HepG2 (cell line): Measurements from ENCODE around the gene TAF7. TPM values are rescaled to one million over a fixed set of nuclear protein-coding genes. Genes with fewer than 3 reads are reported as not detected.

Experiments
- AKNA ChIP-seq: sonication (generic); formaldehyde crosslinking; IDR thresholded peaks from 2 replicates; pipeline ENCODE4 v1.4.0; 2020; ENCODE audit warnings: missing genetic modification reagents, borderline replicate concordance
- CREB1 ChIP-seq, 2 experiments: fragments of 450-650 bp in 1 of 2; IDR thresholded peaks; 2 replicates each; pipeline ENCODE4 v1.6.1; 2016 to 2017; ENCODE audit warnings: control low read depth in 1 of 2, mild to moderate bottlenecking in 1 of 2, missing compliant biosample characterization in 1 of 2, missing genetic modification characterization in 1 of 2
- GLI4 ChIP-seq: sonication (generic); formaldehyde crosslinking; IDR thresholded peaks from 2 replicates; pipeline ENCODE4 v1.5.1; 2020; ENCODE audit warnings: missing genetic modification reagents, mild to moderate bottlenecking, moderate library complexity, borderline replicate concordance
- GTF3A ChIP-seq: sonication (generic); formaldehyde crosslinking; conservative IDR thresholded peaks from 2 replicates; pipeline ENCODE4 v1.4.0; 2020; ENCODE audit warnings: mild to moderate bottlenecking, missing genetic modification reagents
- KDM5B ChIP-seq: sonication (generic); formaldehyde crosslinking; IDR thresholded peaks from 2 replicates; pipeline ENCODE4 v1.4.0; 2020; ENCODE audit warnings: missing genetic modification reagents, mild to moderate bottlenecking, borderline replicate concordance
- MED1 ChIP-seq: sonication (generic); formaldehyde crosslinking; IDR thresholded peaks from 2 replicates; pipeline ENCODE4 v1.4.0; 2020; ENCODE audit warnings: missing genetic modification reagents
- MIER3 ChIP-seq: IDR thresholded peaks from 2 replicates; pipeline ENCODE4 v1.6.1; 2016; ENCODE audit warnings: missing compliant biosample characterization, borderline replicate concordance
- NBN ChIP-seq: fragments of 450-650 bp; conservative IDR thresholded peaks from 2 replicates; pipeline ENCODE4 v1.6.1; 2017
- POLR2AphosphoS2 ChIP-seq: IDR thresholded peaks from 2 replicates; pipeline ENCODE4 v1.6.1; 2011; ENCODE audit warnings: low read depth, low read length, improper control_type of control experiment
- SSRP1 ChIP-seq: IDR thresholded peaks from 2 replicates; pipeline ENCODE4 v1.6.1; 2016; ENCODE audit warnings: control low read depth
- ZBTB38 ChIP-seq: sonication (generic); formaldehyde crosslinking; IDR thresholded peaks from 2 replicates; pipeline ENCODE4 v1.5.1; 2020; ENCODE audit warnings: mild to moderate bottlenecking, missing genetic modification reagents
- ZNF235 ChIP-seq: sonication (generic); formaldehyde crosslinking; IDR thresholded peaks from 2 replicates; pipeline ENCODE4 v1.8.1; 2023; ENCODE audit warnings: mild to moderate bottlenecking, missing genetic modification reagents, borderline replicate concordance
- ZNF598 ChIP-seq: sonication (generic); formaldehyde crosslinking; IDR thresholded peaks from 2 replicates; pipeline ENCODE4 v1.5.1; 2020; ENCODE audit warnings: mild to moderate bottlenecking, missing genetic modification reagents, borderline replicate concordance
- polyA plus RNA-seq, 8 experiments: library from polyadenylated mRNA; depleted of rRNA in 3 of 8; stranded (reverse) in 7 of 8; unstranded in 1 of 8; fragments of >200 nt; fragmentation: Illumina TruSeq in 4 of 8; extraction: Trizol in 4 of 8; gene quantifications; 2 replicates each; pipeline versions ENCODE4 v1.2.1 to v1.2.3, GENCODE V29; 2011 to 2016; ENCODE audit warnings: low read depth in 4 of 8, missing spikeins in 1 of 8, mixed read lengths in 1 of 8; ENCODE audit not compliant: insufficient read depth in 1 of 8
- total RNA-seq, 5 experiments: library from RNA; depleted of rRNA; stranded (reverse); fragments of >200 nt; fragmentation: Illumina TruSeq; extraction: Trizol; gene quantifications; 2 replicates each; pipeline ENCODE4 v1.2.3, GENCODE V29; 2016; ENCODE audit warnings: low read depth in 1 of 5
- TF ChIP-seq, protein P1 (sequence below): sonication (generic); formaldehyde crosslinking; IDR thresholded peaks from 2 replicates; pipeline ENCODE4 v1.8.1; 2023; ENCODE audit warnings: mild to moderate bottlenecking, inconsistent platforms, moderate library complexity, missing genetic modification reagents, borderline replicate concordance
- TF ChIP-seq, protein P2 (sequence below): sonication (generic); formaldehyde crosslinking; IDR thresholded peaks from 2 replicates; pipeline ENCODE4 v1.5.0; 2020; ENCODE audit warnings: missing genetic modification reagents
- TF ChIP-seq, protein P3 (sequence below): sonication (generic); formaldehyde crosslinking; IDR thresholded peaks from 2 replicates; pipeline ENCODE4 v1.8.0; 2022; ENCODE audit warnings: mild to moderate bottlenecking, missing genetic modification reagents
- TF ChIP-seq, protein P4 (sequence below): sonication (generic); formaldehyde crosslinking; IDR thresholded peaks from 2 replicates; pipeline ENCODE4 v1.8.1; 2023; ENCODE audit warnings: mild to moderate bottlenecking, missing genetic modification reagents

TAF7 gene
- total and polyA plus RNA-seq, 2 of the 13 experiments (the other 11 are each of a cell fraction or from before 2014, with no cell fraction given), result 41.6 to 61.5 TPM

GRCh38 chr5:141320225-141321169 is at the start of gene TAF7 (continued):
- TF ChIP-seq, protein P1, sequence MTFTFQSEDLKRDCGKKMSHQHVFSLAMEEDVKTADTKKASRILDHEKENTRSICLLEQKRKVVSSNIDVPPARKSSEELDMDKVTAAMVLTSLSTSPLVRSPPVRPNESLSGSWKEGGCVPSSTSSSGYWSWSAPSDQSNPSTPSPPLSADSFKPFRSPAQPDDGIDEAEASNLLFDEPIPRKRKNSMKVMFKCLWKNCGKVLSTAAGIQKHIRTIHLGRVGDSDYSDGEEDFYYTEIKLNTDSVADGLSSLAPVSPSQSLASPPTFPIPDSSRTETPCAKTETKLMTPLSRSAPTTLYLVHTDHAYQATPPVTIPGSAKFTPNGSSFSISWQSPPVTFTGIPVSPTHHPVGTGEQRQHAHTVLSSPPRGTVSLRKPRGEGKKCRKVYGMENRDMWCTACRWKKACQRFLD (CRISPR knock-in tag), result peak; percentile 82; the same call in 1 of the 2 replicates
- TF ChIP-seq ZNF235 (no peak), SSRP1 (CRISPR knock-in tag) (no peak), GTF3A (no peak), MIER3 (CRISPR knock-in tag) (peak; percentile 36; the same call in 1 of the 2 replicates), AKNA (CRISPR knock-in tag) (no peak), MED1 (CRISPR knock-in tag) (peak; percentile 12; the same call in 1 of the 2 replicates), POLR2AphosphoS2 (0 out of 2 replicates have a peak, but pooled peaks have one; percentile 65), ZBTB38 (CRISPR knock-in tag) (peak; percentile 77), KDM5B (CRISPR knock-in tag) (peak; percentile 87), CREB1 (IDR thresholded peaks at IDR 0.05) (peak; percentile 83), CREB1 (CRISPR knock-in tag; IDR thresholded peaks at IDR 0.05) (peak; percentile 83), GLI4 (CRISPR knock-in tag) (peak; percentile 86; the same call in 1 of the 2 replicates), NBN (no peak), ZNF598 (CRISPR knock-in tag) (peak; percentile 87; the same call in 1 of the 2 replicates)
- TF ChIP-seq, protein P2, sequence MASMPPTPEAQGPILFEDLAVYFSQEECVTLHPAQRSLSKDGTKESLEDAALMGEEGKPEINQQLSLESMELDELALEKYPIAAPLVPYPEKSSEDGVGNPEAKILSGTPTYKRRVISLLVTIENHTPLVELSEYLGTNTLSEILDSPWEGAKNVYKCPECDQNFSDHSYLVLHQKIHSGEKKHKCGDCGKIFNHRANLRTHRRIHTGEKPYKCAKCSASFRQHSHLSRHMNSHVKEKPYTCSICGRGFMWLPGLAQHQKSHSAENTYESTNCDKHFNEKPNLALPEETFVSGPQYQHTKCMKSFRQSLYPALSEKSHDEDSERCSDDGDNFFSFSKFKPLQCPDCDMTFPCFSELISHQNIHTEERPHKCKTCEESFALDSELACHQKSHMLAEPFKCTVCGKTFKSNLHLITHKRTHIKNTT (CRISPR knock-in tag), result no peak
- TF ChIP-seq, protein P3, sequence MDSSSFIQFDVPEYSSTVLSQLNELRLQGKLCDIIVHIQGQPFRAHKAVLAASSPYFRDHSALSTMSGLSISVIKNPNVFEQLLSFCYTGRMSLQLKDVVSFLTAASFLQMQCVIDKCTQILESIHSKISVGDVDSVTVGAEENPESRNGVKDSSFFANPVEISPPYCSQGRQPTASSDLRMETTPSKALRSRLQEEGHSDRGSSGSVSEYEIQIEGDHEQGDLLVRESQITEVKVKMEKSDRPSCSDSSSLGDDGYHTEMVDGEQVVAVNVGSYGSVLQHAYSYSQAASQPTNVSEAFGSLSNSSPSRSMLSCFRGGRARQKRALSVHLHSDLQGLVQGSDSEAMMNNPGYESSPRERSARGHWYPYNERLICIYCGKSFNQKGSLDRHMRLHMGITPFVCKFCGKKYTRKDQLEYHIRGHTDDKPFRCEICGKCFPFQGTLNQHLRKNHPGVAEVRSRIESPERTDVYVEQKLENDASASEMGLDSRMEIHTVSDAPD, result peak; percentile 44; the same call in 1 of the 2 replicates
- TF ChIP-seq, protein P4, sequence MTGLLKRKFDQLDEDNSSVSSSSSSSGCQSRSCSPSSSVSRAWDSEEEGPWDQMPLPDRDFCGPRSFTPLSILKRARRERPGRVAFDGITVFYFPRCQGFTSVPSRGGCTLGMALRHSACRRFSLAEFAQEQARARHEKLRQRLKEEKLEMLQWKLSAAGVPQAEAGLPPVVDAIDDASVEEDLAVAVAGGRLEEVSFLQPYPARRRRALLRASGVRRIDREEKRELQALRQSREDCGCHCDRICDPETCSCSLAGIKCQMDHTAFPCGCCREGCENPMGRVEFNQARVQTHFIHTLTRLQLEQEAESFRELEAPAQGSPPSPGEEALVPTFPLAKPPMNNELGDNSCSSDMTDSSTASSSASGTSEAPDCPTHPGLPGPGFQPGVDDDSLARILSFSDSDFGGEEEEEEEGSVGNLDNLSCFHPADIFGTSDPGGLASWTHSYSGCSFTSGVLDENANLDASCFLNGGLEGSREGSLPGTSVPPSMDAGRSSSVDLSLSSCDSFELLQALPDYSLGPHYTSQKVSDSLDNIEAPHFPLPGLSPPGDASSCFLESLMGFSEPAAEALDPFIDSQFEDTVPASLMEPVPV (CRISPR knock-in tag), result peak; percentile 59; the same call in 1 of the 2 replicates
